Testis (tissue), 3 donors: Measurements from ENCODE around the gene CCT6A. TPM values are rescaled to one million over a fixed set of nuclear protein-coding genes. Genes with fewer than 3 reads are reported as not detected.
"Not testable (repeated sequence)": the region's sequence is repeated elsewhere in the genome, so short reads cannot be mapped to it uniquely, and the experiment has no call there.

Experiments
- DNase-seq: peaks from one replicate; pipeline ENCODE4 v3.0.0-alpha.2; 2019
- H3K27ac ChIP-seq, 2 donors: fragments of 200-600 bp; sonication (generic); one replicate each; pipeline ENCODE4 v1.5.1; 2019
- H3K27me3 ChIP-seq: fragments of 200-600 bp; sonication (generic); one replicate; pipeline ENCODE4 v1.5.1; 2019
- H3K36me3 ChIP-seq: fragments of 200-600 bp; sonication (generic); one replicate; pipeline ENCODE4 v1.5.1; 2017; ENCODE audit warnings: low read depth; ENCODE audit errors: missing control alignments
- H3K4me1 ChIP-seq: fragments of 200-600 bp; sonication (generic); one replicate; pipeline ENCODE4 v1.5.1; 2019
- H3K4me3 ChIP-seq, 2 donors: fragments of 200-600 bp; sonication (generic); one replicate each; pipeline ENCODE4 v1.5.1; 2017 to 2019
- H3K9me3 ChIP-seq: fragments of 200-600 bp; sonication (generic); one replicate; pipeline ENCODE4 v1.5.1; 2017
- POLR2A ChIP-seq: fragments of 450-650 bp; IDR thresholded peaks from one replicate; pipeline ENCODE4 v1.6.1; 2017; ENCODE audit warnings: antibody characterized with exemption, mild to moderate bottlenecking, moderate library complexity
- WGBS, 2 donors: methylation state at CpG; one replicate each; pipeline ENCODE4 v1.1.5; 2018; 5-methylcytosine and 5-hydroxymethylcytosine counted together
- intact Hi-C: fragments of 100-400 bp; cut with DNase I; formaldehyde crosslinking; loops from one replicate; pipeline ENCODE4 v1.15.1; 2023; ENCODE audit warnings: low total_unique reads
- polyA plus RNA-seq: library from polyadenylated mRNA; stranded (reverse); fragments of 350-450 nt; fragmentation: Illumina TruSeq; extraction: RNeasy Lipid Tissue Mini Kit (QIAGEN cat#74804); gene quantifications from one replicate; pipeline ENCODE4 v1.2.3, GENCODE V29; 2014; ENCODE audit warnings: low read depth, low replicate concordance; ENCODE audit not compliant: insufficient read depth
- small RNA-seq, 2 donors: library from RNA; depleted of rRNA; stranded (forward); fragments of <200 nt; gene quantifications; one replicate each; pipeline ENCODE3, GENCODE V24; 2016
- total RNA-seq, 2 donors: library from RNA; depleted of rRNA; stranded (reverse); fragments of >200 nt; gene quantifications; one replicate each; pipeline ENCODE4 v1.2.3, GENCODE V29; 2016
- TF ChIP-seq, protein P1 (sequence below), 3 experiments: fragments of 450-650 bp in 2 of 3; fragments of 200-600 bp in 1 of 3; sonication (generic) in 1 of 3; IDR thresholded peaks; one replicate each; pipeline ENCODE4 v1.5.1; 2016 to 2019; ENCODE audit warnings: antibody characterized with exemption in 3 of 3, mild to moderate bottlenecking in 2 of 3, moderate library complexity in 1 of 3

CCT6A gene
- total and polyA plus RNA-seq, 3 donors from 2014 or later, result 90.4 to 103 (median 96.4) TPM

DNA sequence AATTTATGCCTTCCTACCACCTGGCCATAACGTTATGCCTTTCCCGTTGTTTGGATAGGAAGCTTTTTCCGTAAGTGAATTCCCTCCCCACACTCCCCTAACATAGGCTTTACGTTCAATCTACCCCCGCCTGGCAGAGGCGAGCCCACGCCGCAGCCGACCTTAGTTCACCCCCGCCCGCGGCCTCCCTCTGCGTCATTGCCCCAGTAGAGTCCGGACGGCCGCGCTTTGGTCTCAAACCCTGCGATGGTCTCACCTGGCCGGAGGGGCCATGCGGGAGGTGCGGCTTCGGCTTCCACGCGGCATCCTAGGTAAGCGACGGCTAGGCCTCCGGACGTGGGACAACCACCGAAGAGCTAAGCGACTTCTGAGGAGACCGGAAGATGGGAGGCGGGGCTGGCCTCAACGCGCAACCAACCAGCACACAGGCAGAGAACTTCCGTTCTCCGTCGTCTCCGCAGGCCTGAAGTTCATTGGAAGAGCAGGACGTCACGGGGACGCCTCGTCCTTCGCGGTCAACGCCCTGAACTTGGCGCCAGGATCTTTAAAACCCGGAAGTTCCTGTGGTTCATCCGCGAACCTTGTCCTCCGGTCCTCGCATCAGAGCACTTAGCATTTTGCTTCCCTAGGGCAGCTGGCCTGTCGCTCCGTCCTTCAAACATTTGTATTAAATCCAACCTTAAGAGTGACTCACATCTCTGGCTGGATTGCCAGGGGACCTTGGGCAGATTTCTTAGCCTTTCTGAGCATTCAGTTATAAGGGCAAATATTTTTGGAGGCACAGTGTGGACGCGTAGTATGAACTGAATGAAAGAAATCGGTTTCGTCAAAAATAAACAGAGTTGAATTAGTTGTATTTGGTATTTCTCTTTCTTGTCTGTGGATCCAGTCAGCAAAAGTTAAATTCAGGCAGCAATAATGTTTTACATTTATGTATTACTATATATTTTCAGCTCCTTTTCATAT lies 54.8 kb downstream of the CCT6A start, which contains the start of gene CHCHD2:
TSS of gene CHCHD2 (minus strand) at position 369 of the 966 bp plus-strand sequence. CDS start at position 306, 63 bp downstream.
- peak; percentile 99 for DNase-seq
- intact Hi-C loops, result no loop called here
- Histone ChIP-seq H3K27me3 (no peaks in the 10 kb centered on the region), H3K9me3 (no peaks in the 10 kb centered on the region), H3K4me1 (peaks cover 10% of the 10 kb centered on the region), H3K36me3 (no peaks in the 10 kb centered on the region), H3K4me3 (peak within 1 kb of the TSS; percentile 93 to 94), H3K27ac (peak within 1 kb of the TSS; percentile 89 to 90)
- 1 to 2% methylated on average over 44 to 57 of the region's 57 CpGs for WGBS, 2 donors
- TF ChIP-seq, protein P1, sequence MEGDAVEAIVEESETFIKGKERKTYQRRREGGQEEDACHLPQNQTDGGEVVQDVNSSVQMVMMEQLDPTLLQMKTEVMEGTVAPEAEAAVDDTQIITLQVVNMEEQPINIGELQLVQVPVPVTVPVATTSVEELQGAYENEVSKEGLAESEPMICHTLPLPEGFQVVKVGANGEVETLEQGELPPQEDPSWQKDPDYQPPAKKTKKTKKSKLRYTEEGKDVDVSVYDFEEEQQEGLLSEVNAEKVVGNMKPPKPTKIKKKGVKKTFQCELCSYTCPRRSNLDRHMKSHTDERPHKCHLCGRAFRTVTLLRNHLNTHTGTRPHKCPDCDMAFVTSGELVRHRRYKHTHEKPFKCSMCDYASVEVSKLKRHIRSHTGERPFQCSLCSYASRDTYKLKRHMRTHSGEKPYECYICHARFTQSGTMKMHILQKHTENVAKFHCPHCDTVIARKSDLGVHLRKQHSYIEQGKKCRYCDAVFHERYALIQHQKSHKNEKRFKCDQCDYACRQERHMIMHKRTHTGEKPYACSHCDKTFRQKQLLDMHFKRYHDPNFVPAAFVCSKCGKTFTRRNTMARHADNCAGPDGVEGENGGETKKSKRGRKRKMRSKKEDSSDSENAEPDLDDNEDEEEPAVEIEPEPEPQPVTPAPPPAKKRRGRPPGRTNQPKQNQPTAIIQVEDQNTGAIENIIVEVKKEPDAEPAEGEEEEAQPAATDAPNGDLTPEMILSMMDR (IDR thresholded peaks at IDR 0.05), result no peak
- TF ChIP-seq POLR2A, result peak; percentile 43

DNA sequence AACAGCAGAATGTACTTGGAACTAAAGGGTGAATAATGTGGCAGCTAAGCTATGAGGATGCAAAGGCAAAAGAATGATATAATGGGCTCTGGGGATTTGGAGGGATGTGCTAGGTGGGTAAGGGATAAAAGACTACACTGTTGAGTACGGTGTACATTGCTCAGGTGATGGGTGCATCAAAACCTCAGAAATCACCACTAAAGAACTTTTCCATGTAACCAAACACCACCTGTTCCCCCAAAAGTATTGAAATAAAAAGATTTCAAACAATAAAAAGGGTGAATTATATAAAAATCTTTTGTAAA lies 56.3 kb downstream of the CCT6A start:
- no peaks in the 10 kb centered on the region for H3K36me3 ChIP-seq
- peaks cover 10% of the 10 kb centered on the region for H3K4me1 ChIP-seq
- DNase-seq, result no peak
- no peak for TF ChIP-seq POLR2A
- TF ChIP-seq, protein P1 (IDR thresholded peaks at IDR 0.05), result no peak
- H3K9me3 ChIP-seq, result no peaks in the 10 kb centered on the region
- intact Hi-C loops, result no loop called here
- WGBS, 2 donors, result 76 to 94% methylated on average over 1 of the region's 1 CpG
- H3K27ac ChIP-seq, result no peak overlapping the region
- no peak overlapping the region for H3K4me3 ChIP-seq
- H3K27me3 ChIP-seq, result no peaks in the 10 kb centered on the region

DNA sequence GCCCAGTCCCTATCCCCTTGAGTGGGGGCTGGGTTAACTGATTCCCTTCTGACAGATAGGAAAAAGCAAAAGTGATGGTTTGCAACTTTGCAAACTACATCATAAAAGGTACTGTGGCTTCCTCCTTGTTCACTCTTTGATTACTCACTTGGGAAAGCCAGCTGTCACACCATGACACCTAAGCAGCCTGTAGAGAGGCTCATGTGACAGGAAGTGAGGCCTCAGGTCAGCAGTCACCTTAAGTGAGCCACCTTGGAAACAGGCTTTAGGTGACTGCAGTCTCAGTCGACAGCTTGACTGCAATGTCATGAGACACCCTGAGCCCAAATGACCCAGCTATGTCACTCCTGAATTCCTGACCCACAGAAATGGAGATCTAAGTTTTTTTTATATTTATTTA lies 59.0 kb downstream of the CCT6A start:
- no peaks in the 10 kb centered on the region for H3K9me3 ChIP-seq
- 80 to 89% methylated on average over 1 of the region's 1 CpG for WGBS, 2 donors
- H3K27me3 ChIP-seq, result no peaks in the 10 kb centered on the region
- TF ChIP-seq, protein P1 (IDR thresholded peaks at IDR 0.05), result no peak
- TF ChIP-seq POLR2A, result no peak
- DNase-seq, result no peak
- intact Hi-C loops, result no loop called here
- H3K27ac ChIP-seq, result no peak overlapping the region
- H3K4me3 ChIP-seq, result no peak overlapping the region
- H3K4me1 ChIP-seq, result no peaks in the 10 kb centered on the region
- no peaks in the 10 kb centered on the region for H3K36me3 ChIP-seq

DNA sequence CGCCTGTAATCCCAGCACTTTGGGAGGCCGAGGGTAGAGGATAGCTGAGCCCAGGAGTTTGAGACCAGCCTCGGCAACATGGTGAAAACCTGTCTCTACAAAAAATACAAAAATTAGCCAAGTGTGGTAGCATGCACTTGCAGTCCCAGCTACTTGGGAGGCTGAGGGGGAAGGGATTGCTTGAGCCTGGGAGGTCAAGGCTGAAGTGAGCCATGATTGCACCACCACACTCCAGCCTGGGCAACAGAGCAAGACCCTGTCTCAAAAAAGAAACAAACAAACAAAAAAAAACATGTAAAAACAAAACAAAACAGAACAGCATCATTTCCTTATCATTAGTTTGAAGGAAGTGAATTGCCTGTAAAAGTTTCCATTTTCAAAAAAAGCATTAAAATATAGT lies 60.7 kb downstream of the CCT6A start:
- H3K4me1 ChIP-seq, intact Hi-C loops, H3K27ac ChIP-seq, H3K27me3 ChIP-seq, DNase-seq, H3K36me3 ChIP-seq, H3K9me3 ChIP-seq, H3K4me3 ChIP-seq: not testable (repeated sequence)
- WGBS, 2 donors, result 90 to 91% methylated on average over 3 of the region's 3 CpGs

Small RNA genes within 50 kb of the gene (small RNA-seq; reads per million reads assigned to genes)
- 0 reads per million in 2 donors for gene SNORA15
- 0 to 0.19 reads per million in 2 donors for gene SNORA22B

Other genes with a start within 250 kb of the CCT6A start
- 10 to 100 TPM; 58.3 to 81.4 TPM for gene SEPTIN14, start 189.0 kb upstream of the CCT6A start, total RNA-seq
- 30.6 TPM for gene SEPTIN14, start 189.0 kb upstream of the CCT6A start, polyA plus RNA-seq
- gene ZNF713, start 164.3 kb upstream of the CCT6A start, total RNA-seq, result 10 to 100 TPM; 19.0 to 21.7 TPM
- 10.1 TPM for gene ZNF713, start 164.3 kb upstream of the CCT6A start, polyA plus RNA-seq
- 10 to 100 TPM in 1 of 2 donors, 1 to 10 TPM in 1; 8.9 to 10.7 TPM for gene MRPS17, start 99.9 kb upstream of the CCT6A start, total RNA-seq
- 19.7 TPM for gene MRPS17, start 99.9 kb upstream of the CCT6A start, polyA plus RNA-seq
- gene NIPSNAP2, start 87.2 kb upstream of the CCT6A start, total RNA-seq, result 100 to 1,000 TPM in 1 of 2 donors, 10 to 100 TPM in 1; 90.2 to 136 TPM
- 41.1 TPM for gene NIPSNAP2, start 87.2 kb upstream of the CCT6A start, polyA plus RNA-seq
- gene PSPH, start 321 bp upstream of the CCT6A start, total RNA-seq, result 10 to 100 TPM; 18.4 to 21.5 TPM
- gene PSPH, start 321 bp upstream of the CCT6A start, polyA plus RNA-seq, result 16.6 TPM
- 100 to 1,000 TPM in 1 of 2 donors, 10 to 100 TPM in 1; 84.8 to 107 TPM for gene SUMF2, start 12.5 kb downstream of the CCT6A start, total RNA-seq
- 83.3 TPM for gene SUMF2, start 12.5 kb downstream of the CCT6A start, polyA plus RNA-seq
- 1 to 10 TPM; 1.5 to 2.8 TPM for gene PHKG1, start 41.2 kb downstream of the CCT6A start, total RNA-seq
- 2.1 TPM for gene PHKG1, start 41.2 kb downstream of the CCT6A start, polyA plus RNA-seq
- gene CHCHD2, start 54.7 kb downstream of the CCT6A start, total RNA-seq, result 100 to 1,000 TPM; 212 to 289 TPM
- 321 TPM for gene CHCHD2, start 54.7 kb downstream of the CCT6A start, polyA plus RNA-seq
- 100 to 1,000 TPM; 171 to 785 TPM for gene NUPR2, start 64.7 kb downstream of the CCT6A start, total RNA-seq
- gene NUPR2, start 64.7 kb downstream of the CCT6A start, polyA plus RNA-seq, result 227 TPM